NCI-H748 treated with DMSO at 0.1 percent for 48 hours (cell line): Measurements from ENCODE around the gene GPC6.
"Not testable (repeated sequence)": the region's sequence is repeated elsewhere in the genome, so short reads cannot be mapped to it uniquely, and the experiment has no call there.

Experiments used
- DNase-seq: peaks from one replicate; lab custom pipeline; 2025; lab: John Stamatoyannopoulos, UW

GPC6 gene

DNA sequence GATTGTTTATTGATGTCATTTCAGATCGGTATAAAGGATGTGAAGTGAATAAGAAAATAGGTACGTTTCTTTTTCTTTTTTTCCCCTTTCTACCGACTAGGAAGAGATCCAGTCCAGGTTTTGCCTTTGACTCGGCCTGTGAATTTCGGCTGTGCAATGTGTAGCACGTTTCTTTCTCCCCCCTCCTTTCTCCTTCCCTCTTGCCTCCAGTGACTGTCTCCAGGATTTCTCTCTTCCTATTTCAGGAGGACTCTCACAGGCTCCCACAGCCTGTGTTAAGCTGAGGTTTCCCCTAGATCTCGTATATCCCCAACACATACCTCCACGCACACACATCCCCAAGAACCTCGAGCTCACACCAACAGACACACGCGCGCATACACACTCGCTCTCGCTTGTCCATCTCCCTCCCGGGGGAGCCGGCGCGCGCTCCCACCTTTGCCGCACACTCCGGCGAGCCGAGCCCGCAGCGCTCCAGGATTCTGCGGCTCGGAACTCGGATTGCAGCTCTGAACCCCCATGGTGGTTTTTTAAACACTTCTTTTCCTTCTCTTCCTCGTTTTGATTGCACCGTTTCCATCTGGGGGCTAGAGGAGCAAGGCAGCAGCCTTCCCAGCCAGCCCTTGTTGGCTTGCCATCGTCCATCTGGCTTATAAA lies at the start of gene GPC6:
GPC6 (plus strand) TSS at position 185 of the 657 bp plus-strand sequence.
- peak; percentile 66 for DNase-seq

DNA sequence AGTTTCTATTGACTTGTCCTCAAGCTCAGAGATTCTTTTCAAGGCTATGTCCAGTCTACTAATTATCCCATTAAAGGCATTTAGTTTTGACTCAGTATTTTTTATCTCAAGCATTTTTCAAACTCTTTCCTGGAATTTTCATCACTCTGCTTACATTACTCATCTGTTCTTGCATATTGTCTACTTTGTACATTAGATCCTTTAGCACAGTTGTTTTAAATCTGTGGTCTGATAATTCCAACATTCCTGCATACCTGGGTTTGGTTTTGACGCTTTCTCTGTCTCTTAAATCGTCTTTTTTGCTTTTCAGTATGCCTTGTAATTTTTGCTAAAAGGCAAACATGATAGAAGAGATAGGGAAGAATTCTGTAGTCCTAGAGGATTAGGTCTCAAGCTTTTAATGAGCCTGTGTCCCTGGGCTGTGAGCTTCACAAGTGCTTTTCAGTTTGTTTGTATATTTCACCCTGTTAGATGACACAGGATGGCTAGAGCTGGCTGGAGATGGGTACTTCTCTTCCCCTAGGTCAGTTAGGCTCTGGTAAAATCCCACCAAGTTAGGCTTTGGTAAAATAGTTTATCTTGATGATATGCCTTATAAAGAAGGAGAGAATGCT lies 46.1 kb upstream of the GPC6 start:
- DNase-seq, result no peak

DNA sequence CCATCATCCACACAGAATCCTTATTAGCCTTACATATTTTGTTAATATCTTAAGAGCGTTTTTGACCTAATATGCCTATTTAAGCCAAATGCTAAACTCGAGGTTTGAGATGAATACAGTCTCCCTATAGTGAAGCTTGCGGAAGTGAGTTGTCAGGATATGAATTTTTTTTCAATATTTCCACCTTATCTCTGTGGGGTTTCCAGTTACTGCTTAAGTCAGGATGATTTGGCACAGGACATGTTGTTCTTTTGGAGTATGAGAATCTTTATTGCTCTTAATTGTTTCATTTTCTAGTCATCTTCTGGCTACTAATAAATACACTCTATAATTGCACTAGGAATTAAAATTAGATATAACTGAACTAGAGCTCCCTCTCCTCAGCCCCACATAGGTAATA lies 44.2 kb upstream of the GPC6 start:
- no peak for DNase-seq

DNA sequence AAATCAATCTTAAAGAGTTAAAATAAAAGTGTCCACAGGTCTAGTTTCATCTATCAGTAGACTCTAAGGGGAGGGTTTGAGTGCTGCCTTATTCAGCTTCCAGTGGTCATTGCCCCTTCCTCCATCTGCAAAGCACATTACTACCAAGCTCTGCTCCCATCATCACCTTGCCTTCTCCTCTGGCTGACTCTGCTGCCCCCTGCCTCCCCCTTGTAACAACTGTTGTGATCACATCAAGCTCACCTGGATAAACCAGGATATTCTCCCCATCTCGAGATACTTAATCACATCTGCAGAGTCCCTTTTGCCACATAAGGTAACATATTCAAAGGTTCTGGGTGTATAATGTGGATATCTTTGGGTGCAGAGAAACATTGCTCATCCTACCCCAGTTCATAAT lies 43.3 kb upstream of the GPC6 start:
- no peak for DNase-seq

DNA sequence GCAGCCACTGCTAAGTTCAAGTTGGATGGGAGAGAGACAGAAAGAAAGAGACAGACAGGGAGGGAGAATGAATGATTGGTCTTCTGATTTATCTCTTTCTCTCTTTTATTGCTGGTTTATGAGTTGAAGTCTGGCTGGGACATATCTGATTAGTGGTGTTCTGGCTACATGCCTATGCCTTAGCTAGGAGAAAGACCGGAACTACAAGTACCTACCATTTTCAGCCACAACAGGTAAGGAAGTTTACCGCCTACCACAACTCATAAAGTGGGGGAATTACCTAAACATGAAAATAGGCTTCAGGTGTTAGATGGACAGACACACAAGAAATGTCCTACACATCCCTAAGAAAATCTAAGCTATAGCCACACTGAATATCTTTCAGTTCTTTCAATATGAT lies 36.6 kb upstream of the GPC6 start:
- DNase-seq, result no peak

DNA sequence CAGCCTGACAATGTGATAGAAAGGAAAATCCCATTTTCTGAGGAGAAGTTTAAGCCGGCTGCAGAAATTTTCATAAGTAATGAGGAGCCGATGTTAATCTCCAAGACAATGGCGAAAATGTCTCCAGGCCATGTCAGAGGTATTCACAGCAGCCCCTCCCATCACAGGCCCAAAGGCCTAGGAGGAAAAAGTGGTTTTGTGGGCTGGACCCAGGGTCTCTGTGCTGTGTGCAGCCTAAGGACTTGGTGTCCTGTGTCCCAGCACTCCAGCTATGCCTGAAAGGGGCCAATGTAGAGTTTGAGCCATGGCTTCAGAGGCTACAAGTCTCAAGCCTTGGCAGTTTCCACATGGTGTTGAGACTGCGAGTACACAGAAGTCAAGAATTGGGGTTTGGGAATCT lies 32.9 kb upstream of the GPC6 start:
- DNase-seq, result no peak

DNA sequence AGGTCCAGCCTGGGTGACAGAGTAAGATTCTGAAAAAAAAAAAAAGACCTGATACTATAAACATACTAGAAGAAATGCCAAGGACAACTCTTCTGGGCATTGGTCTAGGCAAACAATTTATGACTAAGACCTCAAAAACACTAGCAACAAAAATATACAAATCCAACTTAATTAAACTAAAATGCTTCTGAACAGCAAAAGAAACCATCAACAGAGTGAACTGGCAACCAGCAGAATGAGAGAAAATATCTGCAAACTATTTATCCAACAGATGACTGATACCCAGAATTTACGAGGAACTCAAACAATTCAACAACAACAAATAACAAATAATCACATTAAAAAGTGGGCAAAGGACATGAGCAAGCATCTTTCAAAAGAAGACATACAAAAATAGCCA lies 26.8 kb upstream of the GPC6 start:
- no peak for DNase-seq

DNA sequence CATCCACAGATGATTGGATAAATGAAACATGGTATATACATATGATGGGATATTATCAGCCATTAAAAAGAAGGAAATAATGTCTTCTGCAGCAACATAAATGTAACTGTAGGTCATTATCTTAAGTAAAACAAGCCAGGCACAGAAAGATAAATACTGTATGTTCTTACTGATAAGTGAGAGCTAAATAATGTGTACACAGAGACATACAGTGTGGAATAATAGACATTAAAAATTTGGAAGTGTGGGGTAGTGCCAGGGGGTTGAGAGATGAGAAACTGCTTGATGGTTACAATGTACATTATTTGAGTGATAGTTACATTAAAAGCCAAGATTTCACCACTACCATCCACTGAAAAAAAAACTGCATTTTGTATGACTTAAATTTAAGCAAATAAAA lies 26.0 kb upstream of the GPC6 start:
- DNase-seq, result no peak

DNA sequence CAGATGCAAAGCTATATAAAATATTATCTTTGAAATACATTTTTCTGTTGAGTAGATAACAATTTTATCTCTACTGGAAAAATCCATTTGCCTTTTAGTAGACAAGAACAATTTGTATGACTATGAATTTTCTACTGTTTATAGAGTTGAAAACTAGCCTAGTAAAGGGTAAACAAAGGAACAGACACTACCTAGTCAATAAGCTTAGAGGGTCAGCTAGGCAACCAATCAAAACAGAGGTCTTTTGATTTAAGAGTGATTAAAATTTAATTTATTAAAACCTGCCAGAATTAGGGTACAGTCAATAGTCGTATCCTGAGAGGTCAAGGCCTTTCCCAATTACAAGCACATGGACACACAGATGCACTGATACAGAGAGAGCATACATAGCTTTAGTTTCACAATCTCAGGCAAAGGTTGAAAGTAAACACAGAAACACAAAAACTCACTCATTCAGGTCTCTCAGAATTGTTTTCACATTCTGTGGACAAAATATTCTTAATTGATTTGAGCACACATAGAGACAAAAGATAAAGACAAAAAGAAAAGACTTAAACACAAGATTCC lies 24.5 kb upstream of the GPC6 start:
- no peak for DNase-seq

DNA sequence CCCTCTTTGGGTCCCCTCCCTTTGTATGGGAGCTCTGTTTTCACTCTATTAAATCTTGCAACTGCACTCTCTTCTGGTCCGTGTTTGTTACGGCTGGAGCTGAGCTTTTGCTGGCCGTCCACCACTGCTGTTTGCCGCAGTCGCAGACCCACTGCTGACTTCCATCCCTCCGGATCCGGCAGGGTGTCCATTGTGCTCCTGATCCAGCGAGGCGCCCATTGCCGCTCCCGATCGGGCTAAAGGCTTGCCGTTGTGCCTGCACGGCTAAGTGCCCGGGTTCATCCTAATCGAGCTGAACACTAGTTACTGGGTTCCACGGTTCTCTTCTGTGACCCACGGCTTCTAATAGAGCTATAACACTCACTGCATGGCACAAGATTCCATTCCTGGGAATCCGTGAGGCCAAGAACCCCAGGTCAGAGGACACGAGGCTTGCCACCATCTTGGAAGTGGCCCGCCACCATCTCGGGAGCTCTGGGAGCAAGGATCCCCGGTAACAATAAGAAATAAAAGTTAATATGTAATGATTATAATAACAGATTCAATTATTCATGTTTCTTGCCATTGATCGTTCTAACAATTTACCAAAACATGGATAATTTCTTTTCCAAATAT lies 19.7 kb upstream of the GPC6 start:
- not testable (repeated sequence) for DNase-seq

DNA sequence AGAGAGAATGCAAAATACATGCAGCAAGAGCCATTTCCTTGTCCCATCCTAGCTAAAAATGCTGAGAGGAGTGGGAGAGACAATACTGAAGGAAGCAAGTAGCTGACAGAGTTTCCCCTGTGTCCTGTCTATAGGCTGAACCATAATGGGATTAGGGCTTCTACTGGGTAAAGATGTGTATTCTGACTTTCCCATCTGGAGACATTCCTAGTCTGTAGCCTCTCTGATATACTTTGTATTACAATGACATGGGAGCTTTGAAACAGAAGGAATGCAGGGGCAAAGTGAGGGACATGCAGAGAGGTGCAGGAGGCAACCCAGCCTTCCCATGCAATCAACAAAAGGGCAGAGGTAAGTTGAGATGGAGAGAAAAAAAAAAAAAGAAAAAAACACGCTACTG lies 10.5 kb upstream of the GPC6 start:
- no peak for DNase-seq

DNA sequence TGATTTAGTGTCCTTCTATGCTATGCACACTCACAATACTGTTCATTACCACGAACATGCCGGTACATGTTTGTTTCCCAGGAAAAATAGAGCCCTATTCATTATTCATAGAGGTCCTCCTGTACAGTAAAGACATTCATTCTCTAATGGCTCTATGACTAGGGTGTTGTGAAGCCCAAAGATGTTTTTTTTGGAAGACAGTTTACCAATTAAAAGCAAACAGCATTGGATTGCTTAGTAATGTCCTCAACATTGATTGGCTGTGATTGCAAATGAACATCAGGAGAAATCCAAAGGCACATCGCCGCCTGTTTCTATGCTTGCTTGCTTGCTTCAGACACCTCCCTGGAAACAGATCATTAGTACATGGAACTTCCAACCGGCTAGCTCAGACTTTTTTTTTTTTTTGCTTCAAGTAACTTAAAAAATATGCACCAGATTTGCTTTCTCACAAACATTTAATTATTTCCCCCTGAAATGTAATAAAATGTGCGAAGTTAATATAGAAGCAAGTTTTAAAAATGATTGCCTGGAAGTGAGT lies 8.8 kb upstream of the GPC6 start:
- no peak for DNase-seq

DNA sequence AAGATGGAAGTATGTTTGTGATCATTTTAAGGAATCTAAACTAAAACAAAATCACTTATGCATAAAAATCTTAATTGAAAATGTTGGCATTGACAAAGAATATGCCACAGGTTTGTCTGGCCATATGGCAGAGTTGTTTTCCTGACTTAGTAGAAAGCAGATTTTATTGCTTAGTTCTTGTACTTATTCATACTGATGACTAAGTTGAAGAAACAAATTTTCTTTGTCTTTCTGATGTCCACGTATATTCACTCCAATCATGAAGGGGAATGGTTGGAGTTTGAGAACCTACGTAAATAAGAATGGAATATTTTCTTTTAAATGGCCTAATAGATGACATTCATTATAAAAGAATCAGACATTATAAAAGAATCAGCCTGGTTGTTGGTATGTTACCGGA lies 8.0 kb upstream of the GPC6 start:
- no peak for DNase-seq

DNA sequence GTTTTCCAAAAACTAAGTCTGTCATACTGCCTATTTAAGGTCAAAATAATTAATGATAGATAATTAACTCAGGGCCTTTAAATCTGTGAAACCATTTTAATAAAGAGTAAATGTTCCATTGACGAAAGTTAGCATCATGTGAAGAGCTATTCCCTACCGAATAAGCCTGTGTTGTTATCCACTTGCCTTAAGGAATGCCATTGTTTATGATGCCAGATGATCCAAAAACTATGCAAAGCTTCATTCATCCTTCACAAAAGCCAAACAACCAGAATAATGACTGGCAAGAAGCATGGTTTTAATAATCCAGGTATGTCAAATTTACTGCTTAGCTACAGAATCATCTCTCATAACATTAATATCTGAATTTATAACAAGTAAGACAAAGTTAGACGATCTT lies 6.5 kb upstream of the GPC6 start:
- DNase-seq, result no peak

DNA sequence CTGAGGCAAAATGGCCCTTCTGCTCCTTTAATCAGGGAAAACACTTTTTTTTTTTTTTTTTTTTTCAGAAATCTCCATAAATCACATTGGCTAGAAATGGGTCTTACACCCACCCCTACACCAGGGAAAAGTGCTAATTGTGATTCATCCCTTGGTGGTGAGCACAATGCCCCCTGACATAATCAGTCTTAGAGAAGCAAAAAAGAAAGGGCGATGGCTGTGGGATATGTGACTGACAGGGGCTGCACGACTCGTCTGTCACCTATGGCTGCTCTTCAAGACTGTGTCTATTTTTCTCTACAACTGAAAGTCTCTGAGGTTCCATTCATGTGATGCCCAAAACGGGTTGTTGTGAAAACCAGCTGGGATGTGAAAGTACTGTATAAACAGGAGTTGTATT lies 3.6 kb upstream of the GPC6 start:
- no peak for DNase-seq

DNA sequence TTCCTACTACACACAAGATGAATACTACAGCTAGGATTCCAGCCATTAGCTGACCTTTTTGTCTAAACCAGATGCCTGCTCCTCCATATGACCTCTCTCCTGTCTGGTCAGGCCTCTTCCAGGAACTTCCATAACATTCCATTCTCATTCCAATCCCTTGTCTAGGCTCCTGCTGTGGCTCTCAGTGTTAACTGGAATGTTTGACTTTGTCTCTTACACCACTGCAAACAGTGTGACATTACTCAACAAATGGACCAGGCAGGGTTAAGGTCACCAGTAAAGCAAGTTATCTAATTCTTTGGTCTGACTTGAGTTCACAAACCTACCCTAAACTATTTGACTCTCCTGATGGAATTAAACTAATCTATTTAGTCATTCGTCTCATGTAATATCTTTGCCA lies 2.1 kb upstream of the GPC6 start:
- no peak for DNase-seq

DNA sequence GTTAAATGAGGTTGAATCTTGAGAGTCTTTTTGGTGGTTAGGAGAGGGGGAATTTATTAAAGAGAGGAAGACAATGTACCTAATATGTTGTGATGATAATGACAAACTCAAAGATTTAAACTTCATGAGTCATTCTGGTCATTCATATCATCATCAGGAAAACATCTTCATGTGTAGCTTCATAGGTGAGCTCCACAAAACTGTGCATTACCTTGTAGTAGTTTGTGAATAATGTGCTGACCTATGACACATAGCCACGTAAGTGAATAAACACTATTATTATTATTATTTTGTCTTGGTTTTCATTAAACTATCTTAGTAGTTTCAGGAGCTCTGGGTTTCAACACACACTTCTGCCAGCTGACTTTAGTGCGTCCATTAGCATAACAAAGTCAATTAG lies 997 bp upstream of the GPC6 start:
- no peak for DNase-seq

DNA sequence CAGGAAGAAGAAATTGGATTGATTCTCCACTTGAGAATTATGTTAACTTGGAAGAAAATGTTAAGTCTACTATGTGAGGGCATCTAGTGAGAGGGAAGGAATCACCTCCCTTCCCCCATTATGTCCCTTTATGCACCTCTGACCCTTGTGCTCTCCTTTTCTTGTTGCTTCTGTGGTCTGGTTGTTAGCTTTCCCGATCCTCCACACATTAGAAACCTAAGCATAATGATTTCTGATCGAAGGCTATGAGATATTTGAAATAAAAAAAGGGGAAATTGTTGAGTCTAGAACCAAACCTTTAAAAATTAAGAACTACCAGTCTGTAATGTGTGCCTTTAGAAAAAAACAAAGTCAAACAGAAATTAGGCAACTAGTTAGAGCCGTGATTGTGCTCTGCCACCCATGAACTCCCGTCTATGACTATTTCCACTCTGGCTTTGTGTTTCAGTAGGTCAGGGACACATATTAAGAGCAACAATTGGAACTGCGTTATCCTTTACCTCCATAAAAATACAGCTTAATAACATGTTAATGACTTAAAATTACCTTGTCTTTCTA lies 463 bp upstream of the GPC6 start:
- peak; percentile 66 for DNase-seq

DNA sequence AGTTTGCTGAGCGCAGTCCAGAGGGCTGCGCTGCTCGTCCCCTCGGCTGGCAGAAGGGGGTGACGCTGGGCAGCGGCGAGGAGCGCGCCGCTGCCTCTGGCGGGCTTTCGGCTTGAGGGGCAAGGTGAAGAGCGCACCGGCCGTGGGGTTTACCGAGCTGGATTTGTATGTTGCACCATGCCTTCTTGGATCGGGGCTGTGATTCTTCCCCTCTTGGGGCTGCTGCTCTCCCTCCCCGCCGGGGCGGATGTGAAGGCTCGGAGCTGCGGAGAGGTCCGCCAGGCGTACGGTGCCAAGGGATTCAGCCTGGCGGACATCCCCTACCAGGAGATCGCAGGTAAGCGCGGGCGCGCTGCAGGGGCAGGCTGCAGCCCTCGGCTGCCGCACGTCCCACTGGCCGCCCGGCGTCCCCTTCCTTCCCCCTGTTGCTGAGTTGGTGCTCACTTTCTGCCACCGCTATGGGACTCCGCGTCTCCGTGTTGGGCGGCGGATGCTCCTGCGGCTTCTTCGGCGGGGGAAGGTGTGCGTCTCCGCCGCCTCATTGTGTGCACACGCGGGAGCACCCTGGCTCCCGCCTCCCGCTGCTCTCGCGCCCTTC lies 772 bp downstream of the GPC6 start:
- DNase-seq, result peak; percentile 47

DNA sequence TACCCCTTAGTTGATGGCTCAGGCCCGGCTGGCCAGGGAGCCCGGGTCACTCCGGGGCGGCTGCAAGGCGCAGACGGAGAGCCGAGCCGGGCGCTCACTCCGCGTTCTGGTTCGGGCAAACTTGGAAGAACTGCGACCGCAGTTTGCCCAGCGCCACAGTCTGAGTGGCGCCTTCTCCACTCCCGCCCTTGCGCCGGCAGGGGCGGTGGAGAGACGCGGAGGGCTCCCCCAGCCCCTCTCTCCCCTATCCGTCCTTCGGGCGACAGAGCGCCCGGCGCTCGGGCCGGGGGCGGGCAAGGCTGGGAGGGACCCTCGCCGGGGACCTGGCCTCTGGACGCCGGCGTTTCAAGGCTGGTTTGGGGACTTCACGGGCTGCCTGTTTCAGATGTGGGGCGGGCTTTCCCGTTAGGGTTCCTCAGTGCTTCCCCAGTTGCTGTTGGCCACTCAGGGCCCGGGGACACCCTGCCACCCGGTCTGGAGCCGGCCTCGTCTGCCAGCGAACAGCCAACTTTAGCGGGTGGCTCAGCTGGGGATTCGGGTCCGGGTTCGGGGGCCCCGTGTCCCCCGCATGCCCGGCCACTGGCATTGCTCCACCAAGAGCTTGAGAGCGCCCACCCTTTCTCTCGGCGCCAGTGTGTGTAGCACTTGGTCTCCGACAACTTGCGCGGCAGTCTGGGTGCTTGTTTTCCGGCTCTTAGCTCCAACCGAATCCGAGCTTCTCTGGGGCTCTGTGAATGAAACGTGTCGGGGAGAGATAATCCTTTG lies 1.5 kb downstream of the GPC6 start:
- DNase-seq, result peak; percentile 56

DNA sequence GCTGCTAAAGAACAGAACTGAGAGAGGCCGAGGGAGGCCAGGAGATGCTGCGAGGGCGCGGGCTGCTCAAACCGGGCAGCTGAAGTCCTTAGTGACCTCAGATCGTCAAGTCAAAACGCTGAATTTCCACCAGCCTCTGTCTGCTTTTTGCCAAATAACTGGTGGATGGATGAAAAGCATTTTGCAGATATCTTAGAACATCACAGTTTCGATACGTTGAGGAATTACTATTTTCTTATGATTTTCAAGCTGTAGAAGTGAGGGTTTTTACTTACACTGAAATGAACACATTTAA lies 2.0 kb downstream of the GPC6 start:
- peak; percentile 63 for DNase-seq
